ENCODE data around the gene NKX6-2.
"Not testable (repeated sequence)": the region's sequence is repeated elsewhere in the genome, so short reads cannot be mapped to it uniquely, and the experiment has no call there.

The NKX6-2 gene

DNA sequence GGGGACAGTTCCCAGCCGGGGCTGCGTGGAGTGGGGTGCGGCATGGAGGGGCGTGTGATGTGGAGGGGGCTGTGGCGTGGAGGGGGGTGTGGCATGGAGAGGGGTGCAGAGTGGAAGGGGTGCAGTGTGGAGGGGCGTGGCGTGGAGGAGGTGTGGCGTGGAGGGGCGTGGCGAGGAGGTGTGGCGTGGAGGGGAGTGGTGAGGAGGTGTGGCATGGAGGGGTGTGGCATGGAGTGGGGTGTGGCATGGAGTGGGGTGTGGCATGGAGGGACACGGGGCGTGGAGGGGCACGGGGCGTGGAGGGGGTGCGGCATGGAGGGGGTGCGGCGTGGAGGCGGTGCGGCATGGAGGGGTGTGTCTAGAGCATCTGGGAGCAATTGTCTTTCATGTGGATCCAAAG lies 33.6 kb downstream of the NKX6-2 start:
- DNase-seq: no peak

DNA sequence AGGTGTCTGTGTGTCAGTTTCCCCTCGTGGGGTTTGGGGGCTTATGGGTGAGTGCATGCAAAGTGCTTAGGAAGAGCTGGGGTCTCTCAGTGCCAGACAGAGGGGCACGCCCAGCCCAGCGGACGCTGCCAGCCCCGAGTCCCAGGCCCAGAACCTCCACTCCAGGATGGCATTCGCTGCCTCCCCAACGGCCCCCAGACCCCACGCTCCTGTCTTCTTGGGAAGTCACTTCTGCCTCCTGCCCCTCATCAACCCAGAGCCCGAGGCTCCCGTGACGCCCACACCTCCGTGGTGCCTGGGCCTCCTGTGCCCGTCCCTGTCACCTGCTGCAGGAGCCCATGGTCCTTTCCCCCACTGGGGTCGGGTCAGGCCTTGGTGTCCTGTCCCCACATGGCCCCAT lies 35.0 kb downstream of the NKX6-2 start:
- no peak for DNase-seq

- DNase-seq: no peak
These were observed 36.6 kb downstream of the NKX6-2 start for GRCh38 chr10:132749371-132749795.

GRCh38 chr10:132748545-132749370 lies 37.2 kb downstream of the NKX6-2 start:
- no peak for DNase-seq

- DNase-seq: no peak
These were observed 37.8 kb downstream of the NKX6-2 start for GRCh38 chr10:132748135-132748534.

DNA sequence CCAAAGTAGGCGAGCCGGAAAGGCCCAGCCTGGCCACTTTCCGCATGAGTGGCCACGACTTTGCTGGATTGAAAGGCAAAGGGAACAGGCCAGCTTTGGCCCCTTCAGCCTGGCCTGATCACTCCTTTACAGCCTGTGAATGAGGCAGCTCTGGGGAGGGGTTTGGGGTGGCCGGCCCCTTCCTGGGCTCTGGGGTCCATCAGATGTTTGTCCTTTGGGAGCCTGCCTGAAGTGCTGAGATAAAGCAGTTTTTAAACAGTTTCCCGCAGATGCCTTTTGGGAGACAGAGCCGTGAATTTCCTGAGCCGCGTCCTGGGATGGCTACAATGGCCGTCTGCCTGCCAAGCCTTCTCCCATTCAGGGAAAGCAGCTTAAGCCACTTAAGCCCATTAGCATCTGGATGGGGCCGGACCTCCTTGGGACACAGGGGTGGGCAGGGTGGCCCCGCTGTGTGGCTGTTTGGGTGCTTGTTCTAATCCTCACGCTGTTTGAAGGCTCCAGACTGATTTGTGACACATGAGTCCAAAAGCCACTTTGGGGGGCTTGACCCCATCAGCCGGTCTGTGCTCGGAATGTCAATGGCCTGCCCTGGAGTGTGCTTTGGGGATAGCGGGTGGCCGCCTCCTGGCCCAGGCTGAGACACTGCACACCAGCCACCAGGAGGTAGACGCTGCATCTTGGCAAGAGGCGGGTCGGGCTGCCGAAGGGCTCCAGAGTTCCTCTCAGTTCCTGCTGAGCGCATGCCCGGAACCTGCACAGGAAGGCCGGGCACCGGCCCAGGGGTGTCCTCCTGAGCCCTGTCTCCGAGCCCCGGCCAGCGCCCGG lies 38.9 kb downstream of the NKX6-2 start:
- no peak for DNase-seq

DNA sequence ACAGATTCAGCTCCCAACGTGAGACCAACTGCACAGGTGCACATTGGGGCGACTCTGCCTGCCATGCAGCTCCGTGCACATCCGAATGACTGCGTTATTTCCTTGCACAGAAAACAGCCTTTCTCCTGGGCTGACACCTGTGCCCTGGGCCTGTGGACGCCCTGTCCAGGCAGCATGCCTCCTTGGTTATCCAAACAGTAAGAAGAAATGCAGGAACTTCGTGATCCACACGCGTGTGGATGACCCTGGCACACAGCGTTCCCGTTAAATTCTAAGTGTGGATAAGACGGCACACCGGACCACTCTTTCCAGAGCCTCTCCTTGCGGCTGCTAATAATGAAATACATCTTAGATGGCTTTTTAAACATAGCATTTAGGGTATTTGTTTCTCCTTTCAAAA lies 39.6 kb downstream of the NKX6-2 start:
- DNase-seq: no peak

- DNase-seq: no peak
These were observed 40.0 kb downstream of the NKX6-2 start for GRCh38 chr10:132745971-132746370.

DNA sequence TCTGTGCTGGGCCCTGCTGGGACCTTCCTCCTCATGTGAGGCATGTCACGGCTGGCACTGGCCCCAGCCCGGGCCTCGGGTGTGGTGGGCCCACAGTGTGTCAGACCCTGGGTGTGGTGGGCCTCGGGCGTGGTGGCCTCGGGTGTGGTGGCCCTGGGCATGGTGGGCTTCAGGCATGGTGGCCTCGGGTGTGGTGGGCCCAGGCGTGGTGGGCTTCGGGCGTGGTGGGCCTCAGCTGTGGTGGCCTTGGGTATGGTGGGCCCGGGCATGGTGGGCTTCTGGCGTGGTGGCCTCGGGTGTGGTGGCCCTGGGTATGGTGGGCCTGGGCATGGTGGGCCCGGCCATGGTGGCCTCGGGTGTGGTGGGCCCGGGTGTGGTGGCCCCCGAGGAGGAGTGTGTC lies 40.4 kb downstream of the NKX6-2 start:
- DNase-seq: no peak

GRCh38 chr10:132744839-132745238 lies 41.1 kb downstream of the NKX6-2 start:
- no peak for DNase-seq

GRCh38 chr10:132743925-132744490 lies 41.9 kb downstream of the NKX6-2 start:
- no peak for DNase-seq

GRCh38 chr10:132743196-132743924 lies 42.6 kb downstream of the NKX6-2 start:
- not testable (repeated sequence) for DNase-seq

DNA sequence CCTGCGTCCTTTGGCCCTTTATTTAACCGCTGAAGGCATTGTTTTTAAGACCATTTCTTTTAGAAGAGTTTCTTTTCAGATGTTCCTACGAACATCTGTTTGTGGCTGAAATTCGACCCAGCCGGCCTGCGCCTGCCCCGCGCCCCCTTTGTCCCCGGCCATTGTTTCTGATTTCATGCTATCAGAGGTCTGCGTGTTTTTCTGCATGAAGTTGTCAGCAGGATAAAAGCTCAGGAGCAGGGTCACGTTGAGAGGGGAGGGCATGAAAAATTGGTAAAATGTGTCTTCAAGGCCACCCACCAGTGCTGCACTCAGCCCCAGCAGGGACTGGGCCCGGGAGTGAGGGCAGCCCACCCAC lies 43.1 kb downstream of the NKX6-2 start:
- no peak for DNase-seq

GRCh38 chr10:132742167-132742836 lies 43.6 kb downstream of the NKX6-2 start:
- no peak for DNase-seq

DNA sequence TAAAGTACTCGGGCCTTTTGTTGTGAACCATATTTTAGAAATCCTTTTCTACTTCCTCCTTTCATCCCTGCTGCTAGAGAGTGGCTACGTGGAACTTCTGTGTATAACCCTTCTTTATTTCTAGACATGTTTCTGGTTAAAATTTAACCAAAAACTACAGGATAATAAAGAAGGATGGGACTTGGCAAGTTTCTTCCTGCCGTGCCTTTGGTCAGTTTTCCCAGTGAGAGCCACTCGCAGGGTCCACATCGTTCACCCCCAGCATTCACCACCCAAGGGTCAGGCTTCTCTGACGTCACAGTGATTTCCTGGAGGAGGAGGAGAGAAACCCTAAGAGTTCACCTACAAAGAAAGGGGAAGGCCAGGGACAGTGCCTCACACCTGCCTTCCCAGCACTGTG lies 45.4 kb downstream of the NKX6-2 start:
- DNase-seq: no peak

DNA sequence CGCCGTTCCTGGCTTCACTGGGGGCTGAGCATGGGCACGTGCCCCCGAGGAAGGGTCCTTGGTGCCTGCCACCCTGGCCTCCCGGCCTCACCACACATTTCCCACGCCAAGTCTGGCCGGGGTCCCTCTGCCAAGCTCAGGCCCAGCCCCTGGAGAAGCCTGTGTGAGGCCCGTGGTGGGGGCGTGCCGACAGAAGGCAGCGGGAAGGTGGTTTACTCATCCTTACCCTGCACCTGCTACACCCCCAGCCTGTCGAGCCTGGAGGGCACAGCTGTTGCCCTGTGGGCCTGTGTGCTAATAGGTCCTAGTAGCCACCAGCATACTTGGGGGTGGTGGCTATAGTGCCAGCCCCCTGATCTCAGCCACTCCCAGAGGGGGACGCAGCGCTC lies 46.7 kb downstream of the NKX6-2 start:
- DNase-seq: no peak

GRCh38 chr10:132738454-132739224 lies 47.3 kb downstream of the NKX6-2 start:
- no peak for DNase-seq

DNA sequence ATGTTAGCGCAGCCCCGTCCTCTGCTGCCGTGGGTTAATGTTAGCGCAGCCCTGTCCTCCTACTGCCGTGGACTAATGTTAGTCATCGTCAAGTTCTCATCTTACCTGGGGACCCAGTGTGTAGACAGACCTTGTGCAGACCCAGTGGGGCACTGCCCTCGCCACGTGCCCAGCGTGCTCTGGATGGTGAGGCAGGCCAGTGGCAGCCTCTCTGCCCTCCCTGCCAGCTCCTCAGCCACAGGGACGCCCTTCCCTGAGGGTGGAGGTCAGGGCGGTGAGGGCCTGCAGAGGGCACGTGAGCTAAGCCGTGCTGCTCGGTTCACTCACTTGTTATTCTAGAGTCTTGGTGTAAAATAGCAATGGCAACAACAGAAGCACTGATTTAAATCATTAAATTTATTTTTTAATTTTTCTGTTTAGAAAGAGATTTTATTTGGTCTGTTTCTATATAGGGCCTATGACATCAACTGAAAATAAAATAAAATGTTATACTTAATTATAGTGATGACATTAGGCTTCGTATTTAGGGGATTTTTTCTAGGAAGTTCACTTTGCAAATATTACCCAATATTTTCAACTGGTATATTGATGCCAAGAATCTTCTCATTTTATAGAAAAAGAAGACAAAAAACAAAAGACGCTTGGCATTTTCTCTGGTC lies 48.4 kb downstream of the NKX6-2 start:
- no peak for DNase-seq

DNA sequence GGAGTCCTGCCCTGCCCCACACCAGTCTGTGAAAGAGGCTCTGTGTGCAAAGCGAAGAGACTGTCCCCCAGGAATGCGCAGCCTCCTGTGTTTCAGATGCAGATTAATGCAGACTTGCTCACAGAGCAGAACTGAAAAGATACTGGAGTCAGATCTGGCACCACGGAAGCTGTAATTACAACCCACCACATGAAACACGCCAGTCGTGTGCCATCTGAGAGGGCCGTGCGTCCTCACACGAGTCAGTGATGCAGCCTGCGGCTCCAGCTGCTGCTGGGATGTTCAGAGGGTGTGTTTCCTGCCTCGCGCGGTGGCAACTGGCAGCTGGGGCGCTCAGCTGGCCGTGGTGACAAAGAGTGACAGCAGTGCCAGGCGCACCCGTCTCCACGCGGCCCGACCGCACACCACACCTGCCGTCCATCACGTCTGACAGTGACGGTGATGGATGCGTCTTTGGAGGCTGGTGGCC lies 50.0 kb downstream of the NKX6-2 start:
- DNase-seq: no peak

- DNase-seq: no peak
These were observed 50.6 kb downstream of the NKX6-2 start for GRCh38 chr10:132735341-132735775.

- DNase-seq: no peak
These were observed 52.0 kb downstream of the NKX6-2 start for GRCh38 chr10:132733926-132734325.
